ENCODE data around the gene MYH7B. TPM values are rescaled to one million over a fixed set of nuclear protein-coding genes. Genes with fewer than 3 reads are reported as not detected.

MYH7B gene
- total RNA-seq, 1 experiment from 2014 or later: 0.07 TPM

- Mint-ChIP-seq H3K27me3 (ENCODE audit: insufficient read depth, unreplicated experiment) (no peaks in the 10 kb centered on the region), H3K36me3 (ENCODE audit: insufficient read depth, unreplicated experiment) (peaks cover 45% of the 10 kb centered on the region), H3K9me3 (ENCODE audit: unreplicated experiment) (no peaks in the 10 kb centered on the region), H3K27ac (ENCODE audit: low read depth, unreplicated experiment) (peak overlapping the region; percentile 79), H3K4me3 (ENCODE audit: unreplicated experiment) (no peak overlapping the region), H3K4me1 (ENCODE audit: insufficient read depth, unreplicated experiment) (peaks cover 31% of the 10 kb centered on the region)
- TF ChIP-seq CTCF (IDR thresholded peaks at IDR 0.05; ENCODE audit: unreplicated experiment): no peak
- ChIA-PET CTCF (interaction anchor here (1.1 to 1.8 kb wide), 2 partner anchors 29 to 51 kb away, joined by 3 to 6 read pairs; partner anchors contain the start of genes GSS and MYH7B), POLR2A (interaction anchor here (1.1 to 5.0 kb wide), 3 partner anchors 15 to 50 kb away, joined by 3 to 35 read pairs (median 3); partner anchors contain the start of gene ACSS2)
- BruUV-seq (replicated peaks): no TSS peak
- no peak for DNase-seq (ENCODE audit: unreplicated experiment)
- intact Hi-C loops (cut with micrococcal nuclease): no loop called here
Observed at GRCh38 chr20:34926581-34926980, 29.1 kb upstream of the MYH7B start.

- intact Hi-C loops (cut with micrococcal nuclease): no loop called here
- DNase-seq (ENCODE audit: unreplicated experiment): peak; percentile 27
- peak overlapping the region; percentile 79 for H3K27ac Mint-ChIP-seq (ENCODE audit: low read depth, unreplicated experiment)
- BruUV-seq (replicated peaks): no TSS peak
- ChIA-PET CTCF (interaction anchor here (0.6 to 4.0 kb wide), 5 partner anchors 9 to 198 kb away, joined by 3 to 21 read pairs (median 4); partner anchors contain the start of genes ACSS2, GSS and MYH7B), POLR2A (interaction anchor here (0.7 to 5.0 kb wide), 6 partner anchors 8 to 51 kb away, joined by 3 to 35 read pairs (median 4); partner anchors contain the start of genes ACSS2, GSS and MYH7B)
- no peak overlapping the region for H3K4me3 Mint-ChIP-seq (ENCODE audit: unreplicated experiment)
- no peaks in the 10 kb centered on the region for H3K9me3 Mint-ChIP-seq (ENCODE audit: unreplicated experiment)
- H3K36me3 Mint-ChIP-seq (ENCODE audit: insufficient read depth, unreplicated experiment): peaks cover 56% of the 10 kb centered on the region
- no peak for TF ChIP-seq CTCF (IDR thresholded peaks at IDR 0.05; ENCODE audit: unreplicated experiment)
- H3K4me1 Mint-ChIP-seq (ENCODE audit: insufficient read depth, unreplicated experiment): peaks cover 31% of the 10 kb centered on the region
- no peaks in the 10 kb centered on the region for H3K27me3 Mint-ChIP-seq (ENCODE audit: insufficient read depth, unreplicated experiment)
Observed at GRCh38 chr20:34927736-34928135, 27.9 kb upstream of the MYH7B start.

GRCh38 chr20:34928411-34928810 lies 27.3 kb upstream of the MYH7B start:
- Mint-ChIP-seq H3K36me3 (ENCODE audit: insufficient read depth, unreplicated experiment) (peaks cover 61% of the 10 kb centered on the region), H3K27me3 (ENCODE audit: insufficient read depth, unreplicated experiment) (no peaks in the 10 kb centered on the region), H3K9me3 (ENCODE audit: unreplicated experiment) (no peaks in the 10 kb centered on the region), H3K4me1 (ENCODE audit: insufficient read depth, unreplicated experiment) (peaks cover 31% of the 10 kb centered on the region), H3K27ac (ENCODE audit: low read depth, unreplicated experiment) (no peak overlapping the region), H3K4me3 (ENCODE audit: unreplicated experiment) (no peak overlapping the region)
- ChIA-PET CTCF (interaction anchor here (1.0 to 4.0 kb wide), 4 partner anchors 27 to 59 kb away, joined by 4 to 21 read pairs (median 5); partner anchors contain the start of genes ACSS2, GGT7, GSS and MYH7B), POLR2A (interaction anchor here (0.8 to 5.0 kb wide), 4 partner anchors 12 to 52 kb away, joined by 5 to 35 read pairs (median 6); partner anchors contain the start of genes ACSS2, GSS and MYH7B)
- no peak for TF ChIP-seq CTCF (IDR thresholded peaks at IDR 0.05; ENCODE audit: unreplicated experiment)
- BruUV-seq (replicated peaks): TSS peak; percentile 77
- intact Hi-C loops (cut with micrococcal nuclease): no loop called here
- DNase-seq (ENCODE audit: unreplicated experiment): no peak

- ChIA-PET CTCF (interaction anchor here (0.9 to 2.2 kb wide), 3 partner anchors 9 to 58 kb away, joined by 3 to 9 read pairs (median 3); no protein-coding TSS in a partner anchor), POLR2A (interaction anchor here (0.6 to 2.3 kb wide), 6 partner anchors 9 to 280 kb away, joined by 3 to 11 read pairs (median 4); no protein-coding TSS in a partner anchor)
- Mint-ChIP-seq H3K27me3 (ENCODE audit: insufficient read depth, unreplicated experiment) (no peaks in the 10 kb centered on the region), H3K4me3 (ENCODE audit: unreplicated experiment) (no peak overlapping the region), H3K9me3 (ENCODE audit: unreplicated experiment) (no peaks in the 10 kb centered on the region), H3K4me1 (ENCODE audit: insufficient read depth, unreplicated experiment) (peaks cover 23% of the 10 kb centered on the region), H3K27ac (ENCODE audit: low read depth, unreplicated experiment) (no peak overlapping the region), H3K36me3 (ENCODE audit: insufficient read depth, unreplicated experiment) (peaks cover 73% of the 10 kb centered on the region)
- intact Hi-C loops (cut with micrococcal nuclease): no loop called here
- no peak for TF ChIP-seq CTCF (IDR thresholded peaks at IDR 0.05; ENCODE audit: unreplicated experiment)
- no TSS peak for BruUV-seq (replicated peaks)
- DNase-seq (ENCODE audit: unreplicated experiment): no peak
Observed at GRCh38 chr20:34931771-34932170, 23.9 kb upstream of the MYH7B start.
